ENCODE results near the gene OSTC. TPM values are rescaled to one million over a fixed set of nuclear protein-coding genes. Genes with fewer than 3 reads are reported as not detected.
A peak's percentile ranks its signal among the peaks of the same experiment; 100 is the strongest.

The OSTC gene
- total RNA-seq, 1 experiment from 2014 or later, result 105 TPM

DNA sequence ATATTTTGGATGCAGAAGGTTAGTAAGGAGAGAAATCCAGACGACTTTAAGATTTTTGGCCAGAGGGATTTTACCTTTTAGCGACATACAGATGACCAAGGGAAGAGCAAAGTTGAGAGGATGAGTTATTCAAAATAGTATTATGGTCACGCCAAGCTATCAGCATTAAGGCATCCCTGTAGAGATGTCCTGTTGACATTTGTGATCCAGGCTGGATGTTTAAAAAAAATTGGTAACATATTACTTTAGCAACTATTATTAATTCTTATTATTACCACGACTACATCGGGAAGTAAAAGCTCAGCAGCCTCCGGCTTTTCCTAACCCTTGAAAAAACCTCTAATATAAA lies 562 bp upstream of the OSTC start:
- no peak for TF ChIP-seq EZH2phosphoT487 (IDR thresholded peaks at IDR 0.05; ENCODE audit: borderline replicate concordance)
- no peak for TF ChIP-seq CEBPB (IDR thresholded peaks at IDR 0.05; ENCODE audit: low read depth)
- TF ChIP-seq, protein P1, sequence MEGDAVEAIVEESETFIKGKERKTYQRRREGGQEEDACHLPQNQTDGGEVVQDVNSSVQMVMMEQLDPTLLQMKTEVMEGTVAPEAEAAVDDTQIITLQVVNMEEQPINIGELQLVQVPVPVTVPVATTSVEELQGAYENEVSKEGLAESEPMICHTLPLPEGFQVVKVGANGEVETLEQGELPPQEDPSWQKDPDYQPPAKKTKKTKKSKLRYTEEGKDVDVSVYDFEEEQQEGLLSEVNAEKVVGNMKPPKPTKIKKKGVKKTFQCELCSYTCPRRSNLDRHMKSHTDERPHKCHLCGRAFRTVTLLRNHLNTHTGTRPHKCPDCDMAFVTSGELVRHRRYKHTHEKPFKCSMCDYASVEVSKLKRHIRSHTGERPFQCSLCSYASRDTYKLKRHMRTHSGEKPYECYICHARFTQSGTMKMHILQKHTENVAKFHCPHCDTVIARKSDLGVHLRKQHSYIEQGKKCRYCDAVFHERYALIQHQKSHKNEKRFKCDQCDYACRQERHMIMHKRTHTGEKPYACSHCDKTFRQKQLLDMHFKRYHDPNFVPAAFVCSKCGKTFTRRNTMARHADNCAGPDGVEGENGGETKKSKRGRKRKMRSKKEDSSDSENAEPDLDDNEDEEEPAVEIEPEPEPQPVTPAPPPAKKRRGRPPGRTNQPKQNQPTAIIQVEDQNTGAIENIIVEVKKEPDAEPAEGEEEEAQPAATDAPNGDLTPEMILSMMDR (IDR thresholded peaks at IDR 0.05 in 2 of 3, conservative IDR thresholded peaks at IDR 0.05 in 1 of 3; ENCODE audit: borderline replicate concordance in 1 of 3, insufficient read depth in 1 of 3, low read depth in 2 of 3, low read length in 2 of 3), result no peak
- TF ChIP-seq SP1 (IDR thresholded peaks at IDR 0.05; ENCODE audit: low read depth), result no peak
- TF ChIP-seq SIN3A (IDR thresholded peaks at IDR 0.05; ENCODE audit: low read depth), result no peak
- TF ChIP-seq, protein P2, sequence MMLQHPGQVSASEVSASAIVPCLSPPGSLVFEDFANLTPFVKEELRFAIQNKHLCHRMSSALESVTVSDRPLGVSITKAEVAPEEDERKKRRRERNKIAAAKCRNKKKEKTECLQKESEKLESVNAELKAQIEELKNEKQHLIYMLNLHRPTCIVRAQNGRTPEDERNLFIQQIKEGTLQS (IDR thresholded peaks at IDR 0.05), result no peak
- no peak for TF ChIP-seq FOSL1 (IDR thresholded peaks at IDR 0.05; ENCODE audit: low read depth)
- no peak for TF ChIP-seq POLR2A (IDR thresholded peaks at IDR 0.05; ENCODE audit: borderline replicate concordance, extremely low read depth, insufficient read depth, insufficient read length)
- TF ChIP-seq ELF1 (IDR thresholded peaks at IDR 0.05; ENCODE audit: borderline replicate concordance, low read depth), result no peak
- no peak for TF ChIP-seq SRF (IDR thresholded peaks at IDR 0.05; ENCODE audit: low read depth)
- no peak for TF ChIP-seq JUND (IDR thresholded peaks at IDR 0.05)
- no peak for TF ChIP-seq CBX3 (IDR thresholded peaks at IDR 0.05; ENCODE audit: low read depth)
- no peak for TF ChIP-seq ZNF274 (IDR thresholded peaks at IDR 0.05; ENCODE audit: low read depth, low read length)
- TF ChIP-seq POLR2AphosphoS5 (IDR thresholded peaks at IDR 0.05; ENCODE audit: low read depth, low read length), result no peak
- TF ChIP-seq, protein P3, sequence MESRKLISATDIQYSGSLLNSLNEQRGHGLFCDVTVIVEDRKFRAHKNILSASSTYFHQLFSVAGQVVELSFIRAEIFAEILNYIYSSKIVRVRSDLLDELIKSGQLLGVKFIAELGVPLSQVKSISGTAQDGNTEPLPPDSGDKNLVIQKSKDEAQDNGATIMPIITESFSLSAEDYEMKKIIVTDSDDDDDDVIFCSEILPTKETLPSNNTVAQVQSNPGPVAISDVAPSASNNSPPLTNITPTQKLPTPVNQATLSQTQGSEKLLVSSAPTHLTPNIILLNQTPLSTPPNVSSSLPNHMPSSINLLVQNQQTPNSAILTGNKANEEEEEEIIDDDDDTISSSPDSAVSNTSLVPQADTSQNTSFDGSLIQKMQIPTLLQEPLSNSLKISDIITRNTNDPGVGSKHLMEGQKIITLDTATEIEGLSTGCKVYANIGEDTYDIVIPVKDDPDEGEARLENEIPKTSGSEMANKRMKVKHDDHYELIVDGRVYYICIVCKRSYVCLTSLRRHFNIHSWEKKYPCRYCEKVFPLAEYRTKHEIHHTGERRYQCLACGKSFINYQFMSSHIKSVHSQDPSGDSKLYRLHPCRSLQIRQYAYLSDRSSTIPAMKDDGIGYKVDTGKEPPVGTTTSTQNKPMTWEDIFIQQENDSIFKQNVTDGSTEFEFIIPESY (IDR thresholded peaks at IDR 0.05; ENCODE audit: extremely low read depth, insufficient replicate concordance, low read length), result no peak
- TF ChIP-seq EZH2 (IDR thresholded peaks at IDR 0.05), result no peak
- Histone ChIP-seq H3K36me3 (ENCODE audit: control insufficient read depth in 1 of 2, insufficient read depth in 2 of 2, low read length in 2 of 2) (no peaks in the 10 kb centered on the region), H3K4me1 (ENCODE audit: control insufficient read depth in 1 of 2, insufficient read depth in 2 of 2, low read length in 2 of 2) (peaks cover 4 to 6% of the 10 kb centered on the region in 2 experiments; a peak in 3 of 4 replicates), H3K9me2 (ENCODE audit: insufficient read depth) (no peaks in the 10 kb centered on the region), H3K27ac (ENCODE audit: low read depth, low read length) (no peak overlapping the region), H3K9ac (ENCODE audit: low read length) (peak overlapping the region; percentile 89), H3K9me3 (ENCODE audit: control insufficient read depth in 1 of 2, insufficient read depth in 1 of 2, low read depth in 1 of 2, low read length in 2 of 2) (no peaks in the 10 kb centered on the region), H3K4me3 (replicated peaks in 1 of 2; ENCODE audit: low read depth in 1 of 2, low read length in 2 of 2) (peak overlapping the region; percentile 31 to 38), H2AFZ (ENCODE audit: low read depth, low read length, poor library complexity, severe bottlenecking) (peak overlapping the region; percentile 90), H3K4me2 (ENCODE audit: low read length) (peak overlapping the region; percentile 73), H3K27me3 (ENCODE audit: insufficient read depth, low read length) (no peaks in the 10 kb centered on the region), H4K20me1 (ENCODE audit: insufficient read depth) (no peaks in the 10 kb centered on the region), H3K79me2 (ENCODE audit: insufficient read depth, low read length) (peaks cover 45% of the 10 kb centered on the region)
- intact Hi-C loops (cut with micrococcal nuclease), result loop anchor here (1.0 kb wide), 1 partner anchor 30 kb away; the partner anchor contains the start of gene RPL34
- no peak for DNase-seq (ENCODE audit: low read depth, low spot score)
- BruUV-seq (replicated peaks), result TSS peak; percentile 73
- ChIA-PET CTCF (interaction anchor here (0.8 kb wide), 1 partner anchor 519 kb away, joined by 3 read pairs; no protein-coding TSS in a partner anchor), RAD21 (ENCODE audit: low non-redundant PET in 1 of 2, low total read pairs in 2 of 2, uncharacterized antibody in 2 of 2, unreplicated experiment in 2 of 2) (no interaction called here), POLR2A (interaction anchor here (1.4 kb wide), 1 partner anchor 11 kb away, joined by 6 read pairs; no protein-coding TSS in a partner anchor)
- ATAC-seq, result peak; percentile 44
